ENCODE data around the gene GPR108.
"Not testable (repeated sequence)": the region's sequence is repeated elsewhere in the genome, so short reads cannot be mapped to it uniquely, and the experiment has no call there.

GPR108 gene

GRCh38 chr19:6720369-6721137 lies 16.8 kb downstream of the GPR108 start, which contains the start of gene C3:
Gene C3 (minus strand): TSS chr19:6720650. CDS start chr19:6720589, 61 bp downstream.
- no peak for DNase-seq (ENCODE audit: low read depth in 2 of 2)

GRCh38 chr19:6719992-6720368 lies 17.4 kb downstream of the GPR108 start:
- no peak for DNase-seq (ENCODE audit: low read depth in 2 of 2)

GRCh38 chr19:6719540-6719861 lies 17.9 kb downstream of the GPR108 start:
- DNase-seq (ENCODE audit: low read depth in 2 of 2), result no peak

- DNase-seq (ENCODE audit: low read depth in 2 of 2), result no peak
These were observed 18.4 kb downstream of the GPR108 start for GRCh38 chr19:6718741-6719539.

GRCh38 chr19:6718111-6718740 lies 19.2 kb downstream of the GPR108 start:
- no peak for DNase-seq (ENCODE audit: low read depth in 2 of 2)

- no peak for DNase-seq (ENCODE audit: low read depth in 2 of 2)
These were observed 19.9 kb downstream of the GPR108 start for GRCh38 chr19:6717441-6717971.

- no peak for DNase-seq (ENCODE audit: low read depth in 2 of 2)
These were observed 20.3 kb downstream of the GPR108 start for GRCh38 chr19:6717036-6717435.

- DNase-seq (ENCODE audit: low read depth in 2 of 2), result no peak
These were observed 20.8 kb downstream of the GPR108 start for GRCh38 chr19:6716610-6716970.

GRCh38 chr19:6714749-6715555 lies 22.4 kb downstream of the GPR108 start:
- DNase-seq (ENCODE audit: low read depth in 2 of 2), result no peak

- no peak for DNase-seq (ENCODE audit: low read depth in 2 of 2)
These were observed 23.3 kb downstream of the GPR108 start for GRCh38 chr19:6713773-6714692.

- no peak for DNase-seq (ENCODE audit: low read depth in 2 of 2)
These were observed 24.4 kb downstream of the GPR108 start for GRCh38 chr19:6712692-6713670.

- no peak for DNase-seq (ENCODE audit: low read depth in 2 of 2)
These were observed 25.1 kb downstream of the GPR108 start for GRCh38 chr19:6712231-6712630.

- no peak for DNase-seq (ENCODE audit: low read depth in 2 of 2)
These were observed 25.8 kb downstream of the GPR108 start for GRCh38 chr19:6711605-6712004.

- no peak for DNase-seq (ENCODE audit: low read depth in 2 of 2)
These were observed 26.4 kb downstream of the GPR108 start for GRCh38 chr19:6711078-6711361.

GRCh38 chr19:6710273-6711077 lies 26.9 kb downstream of the GPR108 start:
- no peak for DNase-seq (ENCODE audit: low read depth in 2 of 2)

GRCh38 chr19:6709549-6709948 lies 27.8 kb downstream of the GPR108 start:
- no peak for DNase-seq (ENCODE audit: low read depth in 2 of 2)

GRCh38 chr19:6708913-6709312 lies 28.5 kb downstream of the GPR108 start:
- not testable (repeated sequence) for DNase-seq (ENCODE audit: low read depth in 2 of 2)

GRCh38 chr19:6708346-6708745 lies 29.0 kb downstream of the GPR108 start:
- DNase-seq (ENCODE audit: low read depth in 2 of 2), result no peak

- DNase-seq (ENCODE audit: low read depth in 2 of 2), result no peak
These were observed 29.7 kb downstream of the GPR108 start for GRCh38 chr19:6707658-6708018.
